Peyer's patch (tissue), 4 donors: Measurements from ENCODE around the gene TPI1.

Experiments used
- CTCF ChIP-seq, 6 experiments: fragments of 450-650 bp in 4 of 6; fragments of 200-600 bp in 2 of 6; sonication (generic) in 1 of 6; IDR thresholded peaks; one replicate each; pipeline ENCODE4 v1.5.1; 2017 to 2019; ENCODE audit warnings: antibody characterized with exemption in 6 of 6, mild to moderate bottlenecking in 3 of 6, moderate library complexity in 1 of 6
- POLR2A ChIP-seq, 2 donors: fragments of 450-650 bp; IDR thresholded peaks; one replicate each; pipeline ENCODE4 v1.5.1; 2017; ENCODE audit warnings: antibody characterized with exemption in 2 of 2, mild to moderate bottlenecking in 2 of 2, moderate library complexity in 2 of 2

- TF ChIP-seq POLR2A (IDR thresholded peaks at IDR 0.05) (no peak), CTCF (IDR thresholded peaks at IDR 0.05) (no peak)
Measured at GRCh38 chr12:6896846-6897435, 29.6 kb downstream of the TPI1 start.
